Natural killer cell (primary cell): ENCODE measurements around the gene TTLL11. TPM values are rescaled to one million over a fixed set of nuclear protein-coding genes. Genes with fewer than 3 reads are reported as not detected.

Experiments
- ATAC-seq, 3 donors: fragments of 150-1000 bp in 2 of 3; fragments of 200-7000 bp in 1 of 3; cut with Tn5 transposase; 1 replicate in 1 of 3; 2 replicates in 2 of 3; pipeline ENCODE4 v1.10.0; 2021; ENCODE audit warnings: mild to moderate bottlenecking in 2 of 3, moderate library complexity in 2 of 3
- DNase-seq, 2 donors: peaks; one replicate each; pipeline versions ENCODE4 v3.0.0 to v3.0.0-alpha.2; 2013 to 2021; ENCODE audit warnings: mixed read lengths in 1 of 2
- H3K27ac ChIP-seq: one replicate; pipeline ENCODE4 v1.5.1; 2013; ENCODE audit warnings: mild to moderate bottlenecking, low read length
- H3K27me3 ChIP-seq: one replicate; pipeline ENCODE4 v1.6.1; 2013; ENCODE audit warnings: low read length; ENCODE audit not compliant: control insufficient read depth, insufficient read depth
- H3K36me3 ChIP-seq: one replicate; pipeline ENCODE4 v1.6.1; 2013; ENCODE audit warnings: low read length; ENCODE audit not compliant: control insufficient read depth, insufficient read depth
- H3K4me1 ChIP-seq: one replicate; pipeline ENCODE4 v1.6.1; 2013; ENCODE audit warnings: low read length; ENCODE audit not compliant: control insufficient read depth, insufficient read depth
- H3K4me3 ChIP-seq: one replicate; pipeline ENCODE4 v1.5.1; 2013; ENCODE audit warnings: low read length
- H3K9me3 ChIP-seq: one replicate; pipeline ENCODE4 v1.6.1; 2013; ENCODE audit warnings: low read length; ENCODE audit not compliant: control insufficient read depth, insufficient read depth
- H3K27ac Mint-ChIP-seq, 2 donors: one replicate each; pipeline ENCODE4 v1.8.0; 2022; ENCODE audit warnings: mild to moderate bottlenecking in 2 of 2, mixed read lengths in 2 of 2, moderate library complexity in 1 of 2
- H3K27me3 Mint-ChIP-seq, 2 donors: one replicate each; pipeline ENCODE4 v1.8.0; 2022; ENCODE audit warnings: low read depth in 2 of 2, mixed read lengths in 2 of 2
- H3K36me3 Mint-ChIP-seq: one replicate; pipeline ENCODE4 v1.8.0; 2022; ENCODE audit warnings: mixed read lengths
- H3K4me1 Mint-ChIP-seq, 2 donors: one replicate each; pipeline ENCODE4 v1.8.0; 2022; ENCODE audit warnings: mixed read lengths in 2 of 2
- H3K4me3 Mint-ChIP-seq: one replicate; pipeline ENCODE4 v1.8.0; 2022; ENCODE audit warnings: mild to moderate bottlenecking, moderate library complexity, mixed read lengths
- H3K9me3 Mint-ChIP-seq, 2 donors: one replicate each; pipeline ENCODE4 v1.8.0; 2022; ENCODE audit warnings: mixed read lengths in 2 of 2
- CTCF ChIP-seq: fragments of 200-600 bp; IDR thresholded peaks from one replicate; pipeline ENCODE4 v1.8.0; 2022; ENCODE audit warnings: antibody characterized with exemption
- WGBS: methylation state at CpG from one replicate; pipeline ENCODE4 v1.1.7; 2013; ENCODE audit warnings: missing lambda C conversion rate; ENCODE audit not compliant: insufficient coverage; 5-methylcytosine and 5-hydroxymethylcytosine counted together
- intact Hi-C: fragments of 100-400 bp; cut with micrococcal nuclease; formaldehyde crosslinking; loops from one replicate; pipeline ENCODE4 v1.14.2; 2022
- total RNA-seq, 4 donors: library from RNA; stranded (reverse); fragments of 120-200 nt in 1 of 4; gene quantifications; one replicate each; pipeline versions ENCODE4 v1.2.3 to v1.2.4, GENCODE V29; 2013 to 2022

The TTLL11 gene
- total RNA-seq, 3 donors from 2014 or later (not counting 1 experiment from before 2014, with no cell fraction given) = 3.4 to 4.6 (median 3.6) TPM

GRCh38 chr9:122040561-122041242 is 52.4 kb downstream of the TTLL11 start:
- no peaks in the 10 kb centered on the region for H3K9me3 Mint-ChIP-seq
- DNase-seq = no peak
- 0% methylated on average over 1 of the region's 1 CpG for WGBS

GRCh38 chr9:122039234-122039633 is 53.9 kb downstream of the TTLL11 start:
- peaks cover 7% of the 10 kb centered on the region for H3K36me3 ChIP-seq
- H3K4me3 Mint-ChIP-seq = no peak overlapping the region
- H3K4me3 ChIP-seq = no peak overlapping the region
- TF ChIP-seq CTCF = no peak
- intact Hi-C loops = no loop called here
- no peaks in the 10 kb centered on the region for H3K4me1 ChIP-seq
- no peak overlapping the region for H3K27ac Mint-ChIP-seq
- H3K9me3 ChIP-seq = no peaks in the 10 kb centered on the region
- WGBS = 98% methylated on average over 6 of the region's 6 CpGs
- no peaks in the 10 kb centered on the region for H3K9me3 Mint-ChIP-seq
- no peak for DNase-seq
- no peak overlapping the region for H3K27ac ChIP-seq
- ATAC-seq = no peak
- no peaks in the 10 kb centered on the region for H3K27me3 Mint-ChIP-seq
- H3K27me3 ChIP-seq = no peaks in the 10 kb centered on the region
- no peaks in the 10 kb centered on the region for H3K36me3 Mint-ChIP-seq
- peaks cover 14 to 15% of the 10 kb centered on the region in 2 donors for H3K4me1 Mint-ChIP-seq

More at GRCh38 chr9:122040561-122041242, 52.4 kb downstream of the TTLL11 start:
- Histone ChIP-seq H3K9me3 (no peaks in the 10 kb centered on the region), H3K4me3 (no peak overlapping the region), H3K27ac (no peak overlapping the region), H3K4me1 (no peaks in the 10 kb centered on the region), H3K27me3 (no peaks in the 10 kb centered on the region), H3K36me3 (peaks cover 7% of the 10 kb centered on the region)
- intact Hi-C loops = no loop called here
- no peak for ATAC-seq
- H3K4me3 Mint-ChIP-seq = no peak overlapping the region
- no peaks in the 10 kb centered on the region for H3K27me3 Mint-ChIP-seq
- H3K27ac Mint-ChIP-seq = no peak overlapping the region
- H3K36me3 Mint-ChIP-seq = no peaks in the 10 kb centered on the region
- H3K4me1 Mint-ChIP-seq = peaks cover 14 to 15% of the 10 kb centered on the region in 2 donors
- no peak for TF ChIP-seq CTCF

- intact Hi-C loops = no loop called here
- WGBS = 100% methylated on average over 1 of the region's 1 CpG
These were observed 56.1 kb downstream of the TTLL11 start for GRCh38 chr9:122036988-122037387.

More at GRCh38 chr9:122036988-122037387, 56.1 kb downstream of the TTLL11 start:
- Histone ChIP-seq H3K27me3 (no peaks in the 10 kb centered on the region), H3K9me3 (no peaks in the 10 kb centered on the region), H3K4me1 (no peaks in the 10 kb centered on the region), H3K36me3 (peaks cover 7% of the 10 kb centered on the region), H3K4me3 (no peak overlapping the region), H3K27ac (no peak overlapping the region)
- Mint-ChIP-seq H3K36me3 (no peaks in the 10 kb centered on the region), H3K27me3 (no peaks in the 10 kb centered on the region), H3K4me1 (peaks cover 14 to 15% of the 10 kb centered on the region in 2 donors), H3K9me3 (no peaks in the 10 kb centered on the region), H3K27ac (no peak overlapping the region), H3K4me3 (no peak overlapping the region)
- DNase-seq = no peak
- ATAC-seq = no peak
- no peak for TF ChIP-seq CTCF
